ENCODE data around the gene FAM221B.

Gene FAM221B

GRCh38 chr9:35845824-35846771 is 17.6 kb upstream of the FAM221B start:
- no peak for DNase-seq

DNA sequence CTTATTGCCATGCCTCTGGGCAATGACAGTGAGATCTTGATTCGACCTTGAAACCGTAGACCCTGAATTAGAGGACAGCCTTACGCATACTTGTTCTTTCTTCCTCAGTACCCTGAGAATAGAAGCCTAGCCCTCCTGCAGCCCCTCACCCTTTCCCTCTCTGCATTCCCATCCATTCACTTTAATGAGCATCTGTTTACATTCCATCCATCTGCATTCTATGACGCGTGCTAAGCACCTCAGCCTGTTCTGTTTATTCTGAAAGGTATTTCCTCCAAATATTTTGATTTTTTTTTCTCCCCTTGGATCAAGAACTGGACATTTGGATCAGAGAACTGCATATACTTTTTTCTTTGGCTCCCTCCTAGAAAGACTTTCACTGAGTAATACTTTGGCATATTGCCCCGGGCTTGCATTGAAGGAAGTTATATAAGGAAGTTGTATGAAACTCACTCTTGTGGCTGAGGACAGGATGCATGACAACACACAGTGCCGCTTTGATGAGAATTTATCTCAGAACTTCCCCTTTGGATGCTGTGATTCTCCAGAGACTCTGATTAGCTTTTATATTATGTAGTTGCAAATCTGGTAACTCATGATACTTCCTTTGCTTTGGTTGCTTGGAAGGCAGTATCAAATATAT is 16.2 kb upstream of the FAM221B start:
- DNase-seq: no peak

DNA sequence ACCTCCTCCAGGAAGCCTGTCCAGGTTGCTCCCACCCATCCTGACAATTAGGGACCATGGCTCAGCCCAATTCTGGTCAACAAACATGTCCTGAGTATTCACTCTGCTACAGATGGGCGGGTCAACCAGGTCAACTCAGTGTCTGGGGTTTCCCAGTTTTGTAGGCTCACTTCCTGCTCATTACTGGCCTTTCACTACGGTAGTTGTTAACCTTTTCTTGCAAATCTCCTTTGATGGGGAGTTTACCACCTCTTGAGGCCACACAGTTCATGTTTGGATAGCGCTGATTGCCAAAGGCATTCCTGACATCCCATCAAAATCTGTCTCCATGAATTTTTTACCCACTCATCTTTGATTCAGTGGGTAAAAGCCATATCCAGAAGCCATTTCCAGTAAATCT is 14.3 kb upstream of the FAM221B start:
- DNase-seq: no peak

- no peak for DNase-seq
Observed at GRCh38 chr9:35842020-35842745, 13.7 kb upstream of the FAM221B start.

DNA sequence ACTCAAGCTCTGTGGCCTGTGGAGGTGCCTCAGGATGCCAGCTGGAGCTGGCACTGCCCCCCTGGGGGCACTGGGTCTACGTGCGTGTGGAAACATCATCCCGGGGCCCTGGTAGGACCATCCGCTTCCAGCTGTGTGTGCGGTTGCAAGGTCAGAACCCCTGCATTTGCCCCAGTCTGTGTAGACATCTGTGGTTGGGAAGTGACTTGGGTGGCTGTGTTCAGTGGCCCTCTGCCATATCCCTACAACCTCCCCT is 13.0 kb upstream of the FAM221B start:
- no peak for DNase-seq

DNA sequence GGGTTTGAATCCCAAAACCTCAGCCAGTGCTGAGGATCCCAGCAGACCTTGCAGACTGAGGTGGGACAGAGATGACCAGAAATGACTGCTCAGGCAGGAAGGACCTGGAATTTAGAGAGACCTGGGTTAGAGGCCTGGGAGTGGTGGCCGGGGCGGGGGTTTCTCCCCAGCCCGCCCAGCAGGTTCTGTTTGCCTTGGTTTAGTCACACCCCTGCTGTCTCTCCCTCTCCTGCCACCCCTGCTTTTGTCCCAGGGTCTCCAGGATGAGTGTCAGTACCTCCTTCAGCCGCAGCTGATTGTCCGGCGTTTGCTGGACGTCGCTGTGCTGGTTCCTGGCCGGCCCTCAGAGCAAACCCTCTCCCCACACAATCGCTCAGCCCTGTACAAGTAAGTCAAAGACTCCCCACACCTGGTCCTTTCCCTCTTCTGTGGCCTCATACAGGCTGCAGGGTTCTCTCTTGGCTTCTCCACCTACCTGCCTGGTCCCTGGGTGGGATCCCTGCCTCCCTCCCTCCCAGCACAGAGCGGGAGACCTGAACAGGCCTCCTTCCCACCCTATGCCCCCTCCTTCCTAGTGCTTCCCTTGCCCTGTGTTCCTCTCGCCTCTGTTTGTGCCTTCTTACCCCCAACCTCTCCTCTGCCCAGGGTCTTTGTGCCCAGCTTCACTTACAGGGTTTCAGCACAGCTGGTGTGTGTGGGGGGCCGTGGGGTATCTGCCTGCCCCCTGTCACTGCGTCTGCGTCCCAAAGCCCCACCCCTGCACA is 12.5 kb upstream of the FAM221B start:
- no peak for DNase-seq

- DNase-seq: no peak
Observed at GRCh38 chr9:35839926-35840325, 11.4 kb upstream of the FAM221B start.

- DNase-seq: no peak
Observed at GRCh38 chr9:35836595-35836994, 8.1 kb upstream of the FAM221B start.

- DNase-seq: no peak
Observed at GRCh38 chr9:35835766-35836165, 7.2 kb upstream of the FAM221B start.

DNA sequence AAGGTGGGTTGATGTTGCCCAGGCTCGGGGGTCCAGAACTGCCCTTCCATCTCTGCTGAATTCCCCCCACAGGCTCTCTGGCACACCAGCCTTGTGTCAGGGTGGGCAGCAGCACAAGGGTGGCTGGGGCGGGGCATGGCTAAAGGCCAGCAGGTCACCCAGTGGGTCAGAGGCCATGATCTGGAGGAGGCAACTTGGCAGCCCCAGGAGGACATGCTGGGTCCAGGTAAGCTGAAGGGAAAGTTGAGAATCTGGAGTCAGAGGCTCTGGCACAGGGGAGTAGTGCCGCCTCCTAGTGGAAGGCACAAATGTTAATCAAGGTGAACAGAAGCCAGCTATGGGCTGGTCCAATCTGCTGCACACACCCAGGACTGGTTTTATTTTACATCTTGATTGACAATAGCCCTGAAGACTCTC is 6.7 kb upstream of the FAM221B start:
- DNase-seq: no peak

DNA sequence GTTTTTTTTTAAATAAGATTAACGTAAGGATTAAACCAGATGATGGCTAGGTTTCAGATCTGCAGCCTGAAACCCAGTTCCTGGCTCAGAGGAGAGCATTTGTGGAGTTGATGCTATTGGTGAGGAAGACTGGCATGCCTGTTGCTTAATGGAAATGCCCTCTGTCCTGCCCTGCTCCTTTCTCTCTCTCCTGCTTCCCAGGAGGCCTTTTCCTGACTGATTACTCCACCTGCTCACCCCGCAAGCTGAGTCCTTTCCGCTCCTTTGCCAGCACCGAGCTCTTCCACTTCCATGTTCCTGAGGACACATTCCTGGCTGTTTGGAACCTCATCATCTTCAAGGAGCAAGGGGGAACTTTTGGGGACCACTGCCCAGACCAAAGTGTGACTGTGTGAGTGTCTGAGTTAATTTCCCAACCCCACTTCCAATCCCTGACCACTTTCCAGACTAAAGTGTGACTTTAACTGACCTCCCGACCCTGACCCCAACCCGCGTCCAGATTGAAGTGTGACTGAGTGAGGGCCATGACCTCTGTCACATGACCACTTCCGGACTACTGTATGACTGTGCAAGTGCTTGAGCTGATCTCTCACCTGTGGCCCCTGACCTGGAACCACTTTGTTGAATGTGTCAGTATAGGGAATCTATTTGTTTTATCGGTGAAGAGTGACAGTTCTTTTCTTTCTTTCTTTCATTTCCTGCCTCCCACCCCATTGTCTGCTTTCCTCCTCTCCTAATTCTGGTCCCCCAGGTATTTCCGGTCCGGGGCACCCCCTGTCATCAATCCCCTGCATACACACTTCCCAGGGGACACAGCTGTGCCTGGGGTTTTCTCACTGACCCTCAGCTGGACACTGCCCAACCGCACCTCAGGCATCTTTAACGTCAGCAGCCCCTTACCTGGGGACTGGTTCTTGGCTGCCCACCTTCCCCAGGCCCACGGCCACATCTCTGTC is 6.0 kb upstream of the FAM221B start:
- DNase-seq: no peak

- no peak for DNase-seq
Observed at GRCh38 chr9:35832814-35833213, 4.3 kb upstream of the FAM221B start.

DNA sequence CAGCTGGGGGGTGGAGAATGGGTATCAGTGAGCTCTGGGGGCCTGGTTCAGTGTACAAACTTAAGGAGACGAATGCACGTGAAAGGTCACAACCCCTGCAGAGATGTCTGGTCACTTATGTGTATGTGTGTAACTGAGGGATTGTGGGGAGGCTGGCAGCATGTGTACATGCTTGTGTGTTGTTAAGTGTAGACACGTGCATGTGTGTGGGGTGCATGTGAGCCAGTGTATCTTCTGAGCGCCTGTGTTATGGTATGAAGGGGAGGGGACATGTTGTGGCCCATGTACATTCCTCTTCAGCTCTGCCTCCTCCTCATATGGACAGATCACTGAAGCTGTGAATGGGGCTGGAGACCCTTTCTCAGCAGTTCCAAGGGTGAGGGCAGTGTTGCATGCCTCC is 2.5 kb upstream of the FAM221B start:
- DNase-seq: no peak

- no peak for DNase-seq
Observed at GRCh38 chr9:35829764-35830096, 1.2 kb upstream of the FAM221B start.

GRCh38 chr9:35829084-35829763 is 692 bp upstream of the FAM221B start, which contains the start of gene TMEM8B:
TMEM8B (plus strand) TSS chr9:35829228; CDS start chr9:35829448, 220 bp downstream.
- peak; percentile 50 for DNase-seq

- no peak for DNase-seq
Observed at GRCh38 chr9:35827486-35827885, 1.0 kb downstream of the FAM221B start.

DNA sequence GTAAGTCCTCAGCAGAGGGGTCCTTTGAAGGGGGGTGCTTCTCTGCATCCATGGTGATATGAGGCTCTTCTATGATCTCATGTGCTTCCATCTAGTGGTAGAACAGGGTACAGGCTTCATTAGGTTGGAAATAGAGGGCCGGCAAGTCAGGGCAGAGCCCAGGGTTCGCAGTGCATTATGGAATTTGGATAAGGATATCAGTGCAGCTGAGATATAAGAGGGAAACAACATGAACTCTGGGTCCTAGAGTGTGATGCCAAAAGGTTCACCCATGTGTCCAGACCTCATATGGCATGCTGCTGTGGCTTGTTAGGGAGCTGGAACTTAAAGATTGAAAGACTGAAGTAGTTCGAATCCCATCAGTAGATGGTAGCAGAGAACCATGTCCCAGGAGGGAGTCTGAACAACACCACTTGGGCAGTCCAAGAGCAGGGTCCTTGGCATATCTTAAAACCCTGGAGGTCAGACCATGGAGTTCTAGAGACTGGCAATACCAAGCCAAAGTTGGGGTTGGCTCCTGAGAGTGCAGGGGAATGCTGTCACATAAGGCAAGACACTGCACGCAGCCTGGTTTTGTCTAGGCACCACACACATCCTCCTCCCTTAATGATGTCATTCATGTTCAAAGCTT is 2.3 kb downstream of the FAM221B start:
- no peak for DNase-seq

- no peak for DNase-seq
Observed at GRCh38 chr9:35822926-35823325, 5.6 kb downstream of the FAM221B start.

GRCh38 chr9:35820076-35820475 is 8.5 kb downstream of the FAM221B start:
- DNase-seq: no peak

GRCh38 chr9:35818341-35818740 is 10.2 kb downstream of the FAM221B start:
- DNase-seq: no peak

DNA sequence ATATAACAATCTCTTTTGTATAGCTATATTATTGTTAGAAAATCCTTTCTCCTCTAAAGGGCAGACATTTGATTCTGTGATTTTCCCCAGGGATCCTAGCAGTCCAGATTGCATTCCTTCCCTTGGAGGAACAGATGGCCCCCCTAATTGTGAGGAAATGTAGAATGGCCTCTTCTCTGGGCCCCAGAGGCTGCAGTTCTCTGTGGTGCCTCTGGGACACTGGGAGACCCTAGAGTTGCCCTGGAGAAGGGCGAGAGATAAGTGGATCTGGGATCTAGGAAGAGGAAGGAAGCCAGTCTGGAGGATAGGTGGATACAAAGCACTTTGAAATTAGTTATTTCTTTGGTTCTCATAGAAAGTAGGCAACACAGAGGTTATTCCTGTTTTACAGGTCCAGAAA is 11.8 kb downstream of the FAM221B start:
- DNase-seq: no peak
